T-helper 22 cell (primary cell): Measurements from ENCODE around the gene MRPL14.
A peak's percentile ranks its signal among the peaks of the same experiment; 100 is the strongest.

Experiments
- DNase-seq: peaks from one replicate; pipeline ENCODE4 v3.0.0-alpha.2; 2020; ENCODE audit warnings: low read depth

Gene MRPL14

DNA sequence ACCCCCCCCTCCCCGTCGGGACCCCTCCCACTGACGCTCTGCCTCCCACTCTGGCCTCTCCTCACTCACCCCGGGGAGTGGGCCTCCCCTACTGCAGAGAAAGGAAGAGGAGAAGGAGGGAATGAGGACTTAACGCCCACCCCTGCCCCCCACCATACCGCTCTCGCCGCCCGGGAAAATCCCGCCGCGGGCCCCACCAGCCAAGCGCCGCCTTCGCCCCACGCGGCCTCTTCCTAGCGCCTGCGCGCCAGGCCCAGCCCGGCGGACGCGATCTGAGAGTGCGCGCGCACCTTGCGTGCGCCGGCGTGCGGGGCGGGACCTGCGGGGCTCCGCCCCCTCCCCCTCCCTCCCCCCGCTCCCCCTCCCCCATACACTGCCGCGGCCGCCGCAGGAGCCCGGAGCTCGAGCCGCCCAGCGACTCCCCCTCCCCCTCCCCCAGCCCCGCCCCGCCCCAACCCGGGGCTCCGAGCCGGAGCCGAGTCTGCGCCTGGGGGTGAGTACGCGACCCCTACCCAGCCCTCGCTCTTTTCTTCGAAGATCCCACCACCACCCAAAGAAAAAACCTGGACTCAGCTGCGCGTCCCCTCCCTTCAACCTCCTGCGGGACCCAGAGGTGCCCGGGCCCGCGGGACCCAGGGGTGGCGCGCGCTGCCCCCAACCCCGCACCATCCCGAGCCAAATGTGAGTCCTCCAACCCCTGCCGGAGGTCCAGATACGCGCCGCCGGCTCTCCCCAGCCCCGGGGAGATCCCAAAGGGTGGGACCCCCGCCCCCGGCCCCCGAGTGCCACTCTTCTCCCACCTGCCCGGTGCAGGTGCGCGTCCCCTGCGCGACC lies at the start of gene MRPL14, which contains the start of gene TMEM63B:
MRPL14 (minus strand) TSS at position 267 of the 834 bp plus-strand sequence. CDS start 10,841 bp downstream, outside the sequence.
TMEM63B (plus strand) TSS at position 369 of the 834 bp plus-strand sequence. CDS start 7,031 bp downstream, outside the sequence.
- DNase-seq, result peak; percentile 80

DNA sequence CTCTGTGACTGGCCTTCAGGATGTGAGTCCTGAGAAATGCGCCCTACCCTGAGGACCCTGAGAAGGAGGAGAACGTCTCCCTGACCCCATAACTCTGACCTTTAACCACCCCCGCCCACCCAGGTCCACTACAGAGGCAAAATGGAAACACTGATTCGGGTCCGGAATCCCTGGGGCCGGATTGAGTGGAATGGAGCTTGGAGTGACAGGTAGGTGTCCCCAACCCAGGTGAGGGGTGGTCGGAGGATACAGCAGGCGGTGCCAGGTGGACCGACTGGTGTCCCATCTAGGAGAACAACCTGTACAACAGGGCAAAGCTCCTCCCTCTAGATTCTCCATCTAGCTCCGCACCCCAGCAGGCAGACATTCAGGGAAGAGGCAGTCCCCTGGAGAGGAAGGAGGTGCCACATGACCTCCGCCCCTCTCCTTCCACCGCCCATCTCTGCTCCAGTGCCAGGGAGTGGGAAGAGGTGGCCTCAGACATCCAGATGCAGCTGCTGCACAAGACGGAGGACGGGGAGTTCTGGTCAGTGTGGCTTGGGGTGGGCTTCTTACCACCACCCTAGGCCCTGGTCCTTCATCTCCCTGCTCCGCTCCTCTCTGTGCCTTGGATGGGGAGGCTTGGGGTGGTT lies 49.0 kb upstream of the MRPL14 start:
- no peak for DNase-seq

GRCh38 chr6:44172731-44173500 lies 45.7 kb upstream of the MRPL14 start:
- DNase-seq, result peak; percentile 34

DNA sequence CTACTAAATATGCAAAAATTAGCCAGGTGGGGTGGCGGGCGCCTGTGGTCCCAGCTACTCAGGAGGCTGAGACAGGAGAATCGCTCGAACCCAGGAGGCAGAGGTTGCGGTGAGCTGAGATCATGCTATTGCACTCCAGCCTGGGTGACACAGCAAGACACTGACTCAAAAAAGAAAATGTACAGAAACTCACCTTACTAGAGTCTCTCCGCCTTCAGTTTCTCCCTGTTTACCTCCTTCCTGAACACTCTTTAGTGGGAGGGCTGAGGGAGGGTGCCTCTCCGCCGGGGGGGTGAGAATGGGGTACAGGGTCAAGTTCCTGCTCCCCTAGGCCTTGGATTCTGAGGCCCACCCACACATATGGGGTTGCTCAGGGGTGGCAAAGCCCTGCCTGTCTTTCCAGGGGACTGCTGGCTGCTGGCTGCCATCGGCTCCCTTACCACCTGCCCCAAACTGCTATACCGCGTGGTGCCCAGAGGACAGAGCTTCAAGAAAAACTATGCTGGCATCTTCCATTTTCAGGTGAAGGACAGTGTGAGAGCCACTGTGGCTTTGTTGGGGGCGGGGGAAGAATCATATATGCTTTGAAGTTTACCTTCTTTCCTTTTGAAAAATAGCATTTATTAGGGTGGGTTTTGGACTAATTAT lies 44.8 kb upstream of the MRPL14 start:
- DNase-seq, result no peak

GRCh38 chr6:44169886-44170570 lies 42.8 kb upstream of the MRPL14 start:
- no peak for DNase-seq

DNA sequence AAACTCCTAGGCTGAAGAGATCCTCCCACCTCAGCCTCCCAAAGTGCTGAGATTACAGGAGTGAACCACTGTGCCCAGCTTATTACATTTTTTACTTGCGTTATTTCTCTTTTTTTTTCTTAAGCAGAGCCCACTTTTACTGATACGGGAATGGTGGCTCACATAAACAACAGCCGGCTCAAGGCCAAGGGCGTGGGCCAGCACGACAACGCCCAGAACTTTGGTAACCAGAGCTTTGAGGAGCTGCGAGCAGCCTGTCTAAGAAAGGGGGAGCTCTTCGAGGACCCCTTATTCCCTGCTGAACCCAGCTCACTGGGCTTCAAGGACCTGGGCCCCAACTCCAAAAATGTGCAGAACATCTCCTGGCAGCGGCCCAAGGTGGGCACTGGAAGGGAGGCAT lies 41.9 kb upstream of the MRPL14 start:
- DNase-seq, result no peak

DNA sequence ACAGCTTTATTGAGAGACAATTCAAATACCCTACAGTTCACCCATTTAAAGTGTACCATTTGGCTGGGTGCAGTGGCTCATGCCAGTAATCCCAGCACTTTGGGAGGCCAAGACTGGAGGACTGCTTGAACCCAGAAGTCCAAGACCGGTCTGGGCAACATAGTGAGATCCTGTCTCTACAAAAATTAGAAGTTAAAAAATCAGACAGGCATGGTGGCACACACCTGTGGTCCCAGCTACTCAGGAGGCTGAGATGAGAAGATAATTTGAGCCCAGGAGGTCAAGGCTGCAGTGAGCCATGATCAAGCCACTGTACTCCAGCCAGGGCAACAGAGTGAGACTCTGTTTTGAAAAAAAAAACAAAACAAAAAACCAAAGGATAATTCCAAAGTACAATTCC lies 40.3 kb upstream of the MRPL14 start:
- DNase-seq, result no peak

DNA sequence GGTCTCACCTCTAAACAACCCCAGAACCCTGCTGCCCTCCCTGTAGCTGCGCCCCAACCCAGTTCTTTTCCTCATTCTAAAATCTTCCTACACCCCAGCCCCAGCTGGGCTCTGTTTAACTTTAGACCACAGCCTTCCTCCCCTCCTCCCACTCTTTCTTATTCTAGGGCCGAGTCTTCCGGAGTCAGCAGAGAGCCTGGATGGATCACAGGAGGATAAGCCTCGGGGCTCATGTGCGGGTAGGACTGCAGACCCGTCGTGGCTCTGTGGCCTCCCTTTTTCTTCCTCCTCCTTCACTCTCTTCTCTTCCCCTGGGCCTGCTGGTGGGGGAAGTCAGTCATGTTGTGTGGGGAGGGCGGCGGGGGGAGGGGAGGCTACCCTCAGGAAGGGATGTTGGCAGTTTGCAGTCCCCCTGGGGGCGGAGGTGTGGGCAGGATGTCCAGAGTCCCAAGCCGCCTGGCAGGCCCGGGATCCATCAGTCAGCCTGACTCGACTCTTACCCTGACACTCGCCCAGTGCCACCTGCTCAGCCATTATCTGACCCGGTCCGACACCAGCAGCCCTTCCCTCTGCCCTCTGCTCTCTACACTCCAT lies 39.4 kb upstream of the MRPL14 start:
- DNase-seq, result no peak

GRCh38 chr6:44166116-44166515 lies 38.9 kb upstream of the MRPL14 start:
- no peak for DNase-seq

DNA sequence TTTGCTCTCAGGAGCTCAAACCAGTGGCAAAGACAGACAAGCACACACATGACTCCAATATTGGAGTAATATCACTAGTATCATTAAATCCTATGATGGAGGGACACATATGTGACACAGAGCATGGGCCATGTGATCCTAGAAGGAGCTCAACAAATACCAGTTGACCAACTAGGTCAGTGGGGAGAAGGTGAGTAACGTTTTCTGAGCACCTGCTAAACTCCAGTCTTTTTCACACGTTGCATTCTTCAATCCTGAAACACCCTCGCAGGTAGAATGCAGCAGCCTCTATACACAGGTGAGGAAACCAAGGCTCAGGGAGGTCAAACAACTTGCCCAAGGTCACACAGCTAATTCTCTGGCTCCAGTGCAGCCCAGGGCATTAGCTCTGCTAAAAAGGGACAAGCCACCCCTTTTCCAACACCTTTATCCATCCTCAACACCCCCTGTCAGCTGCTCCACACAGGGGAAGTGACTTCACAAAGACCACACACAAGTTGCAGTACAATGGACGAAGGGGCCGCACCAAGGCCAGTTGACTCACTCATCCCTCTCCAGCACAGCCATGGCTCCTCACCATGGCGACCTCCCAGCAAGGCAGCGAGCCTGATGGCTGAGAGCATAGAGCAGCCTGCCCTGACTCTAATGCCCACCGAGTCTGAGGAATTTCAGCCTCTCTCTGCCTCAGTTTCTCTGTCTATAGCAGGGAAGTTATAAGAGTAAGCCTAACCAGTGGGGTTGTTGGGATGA lies 35.8 kb upstream of the MRPL14 start:
- no peak for DNase-seq

DNA sequence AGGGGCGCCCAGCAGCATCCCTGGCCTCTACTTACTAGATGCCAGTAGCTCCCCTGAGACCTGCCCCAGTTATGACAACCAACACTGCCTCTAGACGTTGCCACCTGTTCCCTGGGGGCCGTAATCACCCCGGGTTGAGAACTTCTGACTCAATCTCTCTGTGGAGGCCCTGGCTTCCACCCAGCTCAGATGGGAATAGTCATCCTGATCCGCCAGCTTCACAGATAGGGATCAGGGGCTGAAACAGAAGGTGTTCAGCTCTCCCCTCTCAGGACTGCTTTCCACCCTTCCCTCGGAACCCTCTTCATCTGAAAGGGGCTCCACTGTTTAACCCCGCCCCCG lies 34.7 kb upstream of the MRPL14 start:
- no peak for DNase-seq

- no peak for DNase-seq
Observed at GRCh38 chr6:44158770-44159228, 31.5 kb upstream of the MRPL14 start, which contains the start of gene CAPN11. Gene CAPN11 (plus strand): TSS chr6:44158820. CDS start chr6:44158849, 29 bp downstream.

GRCh38 chr6:44157152-44157521 lies 29.9 kb upstream of the MRPL14 start:
- DNase-seq, result no peak

- no peak for DNase-seq
Observed at GRCh38 chr6:44156494-44157151, 29.4 kb upstream of the MRPL14 start.

DNA sequence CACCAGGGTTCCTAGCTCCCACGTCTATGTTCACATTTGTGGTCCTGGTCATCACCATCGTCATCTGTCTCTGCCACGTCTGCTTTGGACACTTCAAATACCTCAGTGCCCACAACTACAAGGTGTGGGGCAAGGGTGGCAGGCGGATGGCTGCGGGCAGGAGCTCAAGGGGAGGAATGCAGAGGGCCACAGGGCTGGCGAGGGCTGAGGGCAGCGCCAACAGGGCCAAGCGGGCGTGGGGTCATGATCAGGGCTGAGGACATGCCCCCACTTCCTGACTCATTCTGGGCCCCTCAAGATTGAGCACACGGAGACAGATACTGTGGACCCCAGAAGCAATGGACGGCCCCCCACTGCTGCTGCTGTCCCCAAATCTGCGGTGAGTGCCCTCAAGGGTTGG lies 26.8 kb upstream of the MRPL14 start:
- no peak for DNase-seq

GRCh38 chr6:44152533-44152932 lies 25.3 kb upstream of the MRPL14 start:
- no peak for DNase-seq

GRCh38 chr6:44152109-44152461 lies 24.8 kb upstream of the MRPL14 start:
- DNase-seq, result no peak

DNA sequence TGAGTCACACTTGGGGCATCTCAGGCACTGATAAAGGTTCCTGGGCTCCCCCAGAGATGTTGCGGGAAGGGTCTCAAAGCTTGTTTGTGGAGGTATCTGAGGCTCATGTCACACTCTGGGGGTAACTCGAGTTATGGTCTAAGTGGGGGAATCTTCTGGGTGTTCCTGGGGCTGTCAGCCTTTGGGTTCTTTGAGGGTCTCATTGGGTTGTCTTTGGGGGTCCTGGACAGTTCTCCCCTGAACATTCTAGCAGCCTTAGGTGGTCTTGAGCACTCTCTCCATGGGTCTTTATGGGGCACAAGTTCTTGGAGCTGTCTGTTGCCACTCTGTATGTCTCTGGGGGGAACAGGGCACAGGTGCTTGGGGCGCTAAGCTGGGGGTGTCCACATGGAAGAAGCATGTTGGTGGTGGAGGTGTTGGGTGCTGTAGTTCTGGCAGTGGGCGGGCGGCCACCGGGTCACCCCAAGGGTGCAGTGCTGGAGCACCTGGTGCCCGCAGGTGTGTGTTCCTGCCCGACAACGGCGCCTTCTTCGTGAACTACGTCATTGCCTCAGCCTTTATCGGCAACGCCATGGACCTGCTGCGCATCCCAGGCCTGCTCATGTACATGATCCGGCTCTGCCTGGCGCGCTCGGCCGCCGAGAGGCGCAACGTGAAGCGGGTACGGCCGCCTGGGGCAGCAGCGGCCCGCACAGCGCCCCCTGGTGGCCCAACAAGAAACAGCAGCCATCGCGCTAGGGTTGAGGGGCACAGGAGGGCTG lies 24.3 kb upstream of the MRPL14 start:
- peak; percentile 53 for DNase-seq

DNA sequence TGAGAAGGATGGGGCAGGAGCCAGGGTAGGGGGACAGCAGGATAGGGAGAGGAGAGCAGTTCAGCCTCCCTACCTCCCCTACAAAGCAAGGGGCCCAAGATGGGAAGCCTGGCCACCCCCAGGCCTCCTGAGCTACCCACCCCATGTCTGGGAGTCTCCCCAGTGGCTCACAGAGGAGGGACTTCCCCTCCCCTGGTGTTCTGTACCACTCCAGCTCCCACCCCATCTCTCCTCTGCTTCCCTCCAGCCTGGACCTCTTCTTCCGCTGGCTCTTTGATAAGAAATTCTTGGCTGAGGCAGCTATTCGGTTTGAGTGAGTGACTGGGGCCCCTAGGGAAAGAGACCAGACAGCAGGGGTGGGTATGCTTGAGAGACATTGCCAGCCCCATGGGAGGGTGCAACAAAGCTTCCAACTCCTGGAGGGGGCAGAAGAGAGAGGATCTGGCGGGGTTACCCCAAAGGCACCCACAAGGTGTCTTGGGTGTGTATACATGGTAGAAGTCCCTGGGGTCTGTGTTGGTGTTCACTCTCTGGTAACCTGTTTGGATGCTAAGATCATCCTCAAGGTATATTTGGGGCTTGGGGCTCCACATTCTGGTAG lies 23.2 kb upstream of the MRPL14 start:
- no peak for DNase-seq
